Measurements from ENCODE around the gene ZBTB47.

- TF ChIP-seq POLR2AphosphoS5 (IDR thresholded peaks at IDR 0.05; ENCODE audit: low read depth, low read length): no peak
- no peak for TF ChIP-seq POLR2A (IDR thresholded peaks at IDR 0.05; ENCODE audit: low read depth, low read length)
Measured at GRCh38 chr3:42638339-42638842, 15.1 kb upstream of the ZBTB47 start.
